Keratinocyte (primary cell): ENCODE data around the gene NALF2. TPM values are rescaled to one million over a fixed set of nuclear protein-coding genes. Genes with fewer than 3 reads are reported as not detected.

Experiments
- DNase-seq: peaks from one replicate; pipeline ENCODE4 v3.0.0-alpha.2; 2011; ENCODE audit warnings: low read depth, missing footprints, low spot score
- FAIRE-seq: peaks from 2 replicates; lab custom pipeline; 2011; peaks lifted over from hg19 to GRCh38; lab: Jason Lieb, UNC
- H2AFZ ChIP-seq: 2 replicates; pipeline ENCODE4 v1.6.0; 2012; ENCODE audit warnings: low read length, control low read depth, inconsistent platforms; ENCODE audit not compliant: control insufficient read depth
- H3K27ac ChIP-seq: 2 replicates; pipeline ENCODE4 v1.5.1; 2011; ENCODE audit warnings: low read length; ENCODE audit not compliant: control insufficient read depth, insufficient read depth
- H3K27me3 ChIP-seq: 3 replicates; pipeline ENCODE4 v1.6.0; 2011; ENCODE audit warnings: low read length; ENCODE audit not compliant: control insufficient read depth, insufficient read depth; ENCODE audit errors: extremely low read depth
- H3K36me3 ChIP-seq, 2 experiments: 2 replicates in 1 of 2; 3 replicates in 1 of 2; pipeline ENCODE4 v1.5.1; 2011; ENCODE audit warnings: low read length in 2 of 2, mild to moderate bottlenecking in 1 of 2; ENCODE audit not compliant: control insufficient read depth in 2 of 2, insufficient read depth in 2 of 2; ENCODE audit errors: extremely low read depth in 1 of 2
- H3K4me1 ChIP-seq: 3 replicates; pipeline ENCODE4 v1.5.1; 2011; ENCODE audit warnings: low read length; ENCODE audit not compliant: control insufficient read depth, insufficient read depth; ENCODE audit errors: extremely low read depth
- H3K4me2 ChIP-seq: 3 replicates; pipeline ENCODE4 v1.6.0; 2011; ENCODE audit warnings: low read depth, low read length; ENCODE audit not compliant: control insufficient read depth, insufficient read depth; ENCODE audit errors: extremely low read depth
- H3K4me3 ChIP-seq, 3 experiments: fragments of 200-600 bp in 1 of 3; sonication (generic) in 1 of 3; 2 replicates in 2 of 3; 3 replicates in 1 of 3; pipeline ENCODE4 v1.5.1; 2011 to 2016; ENCODE audit warnings: low read length in 3 of 3, mild to moderate bottlenecking in 3 of 3, control low read depth in 2 of 3, inconsistent platforms in 1 of 3, low read depth in 1 of 3, mixed read lengths in 1 of 3, mixed run types in 1 of 3, moderate library complexity in 1 of 3; ENCODE audit not compliant: control insufficient read depth in 2 of 3, insufficient read depth in 2 of 3; ENCODE audit errors: extremely low read depth in 1 of 3
- H3K79me2 ChIP-seq: 2 replicates; pipeline ENCODE4 v1.6.0; 2012; ENCODE audit warnings: low read length; ENCODE audit not compliant: control insufficient read depth, insufficient read depth
- H3K9ac ChIP-seq: 3 replicates; pipeline ENCODE4 v1.6.0; 2011; ENCODE audit warnings: low read length; ENCODE audit not compliant: control insufficient read depth, insufficient read depth; ENCODE audit errors: extremely low read depth
- H3K9me1 ChIP-seq: 3 replicates; pipeline ENCODE4 v1.6.0; 2011; ENCODE audit warnings: low read length; ENCODE audit not compliant: control insufficient read depth, insufficient read depth; ENCODE audit errors: extremely low read depth
- H3K9me3 ChIP-seq: 2 replicates; pipeline ENCODE4 v1.5.1; 2012; ENCODE audit warnings: low read depth, low read length; ENCODE audit not compliant: control insufficient read depth
- H4K20me1 ChIP-seq: 3 replicates; pipeline ENCODE4 v1.6.0; 2011; ENCODE audit warnings: low read length; ENCODE audit not compliant: control insufficient read depth, insufficient read depth; ENCODE audit errors: extremely low read depth
- CTCF ChIP-seq, 3 experiments: IDR thresholded peaks in 1 of 3; conservative IDR thresholded peaks in 1 of 3; optimal IDR thresholded peaks in 1 of 3; 2 replicates in 2 of 3; 3 replicates in 1 of 3; pipeline versions ENCODE3 to v1.5.1; 2011; ENCODE audit warnings: low read length in 3 of 3, mild to moderate bottlenecking in 3 of 3, moderate library complexity in 2 of 3, control low read depth in 1 of 3, inconsistent platforms in 1 of 3; ENCODE audit not compliant: insufficient read depth in 2 of 3; ENCODE audit errors: extremely low read depth in 1 of 3
- EZH2 ChIP-seq: IDR thresholded peaks from one replicate; pipeline ENCODE4 v1.6.1; 2012; ENCODE audit warnings: inconsistent platforms, mild to moderate bottlenecking, low read length, moderate library complexity
- dilution Hi-C: fragments of 300-500 bp; cut with MboI; formaldehyde crosslinking; loops from one replicate; pipeline ENCODE4 v1.7.0; 2020; ENCODE audit warnings: low sequenced_read_pairs; ENCODE audit not compliant: extremely low pct_ligation_motif_present
- polyA plus RNA-seq, 5 experiments: library from polyadenylated mRNA; depleted of rRNA in 3 of 5; stranded (reverse) in 3 of 5; stranded (forward) in 1 of 5; unstranded in 1 of 5; fragments of >200 nt; gene quantifications; 1 replicate in 1 of 5; 2 replicates in 3 of 5; 3 replicates in 1 of 5; pipeline versions ENCODE4 v1.2.1 to v1.2.3, GENCODE V29; 2011 to 2012; ENCODE audit warnings: missing spikeins in 2 of 5, low read depth in 1 of 5, low replicate concordance in 1 of 5

Gene NALF2
- polyA plus RNA-seq, 1 donor (not counting 4 experiments of a cell fraction or from before 2014, with no cell fraction given): 2.5 TPM

- Histone ChIP-seq H4K20me1 (no peaks in the 10 kb centered on the region), H3K4me1 (no peaks in the 10 kb centered on the region), H3K9ac (no peak overlapping the region), H3K4me2 (no peak overlapping the region), H3K27ac (no peak overlapping the region), H3K36me3 (no peaks in the 10 kb centered on the region), H3K9me1 (no peaks in the 10 kb centered on the region), H2AFZ (no peak overlapping the region), H3K79me2 (no peaks in the 10 kb centered on the region), H3K27me3 (no peaks in the 10 kb centered on the region), H3K4me3 (no peak overlapping the region), H3K9me3 (no peaks in the 10 kb centered on the region)
- dilution Hi-C loops: no loop called here
- DNase-seq: no peak
- TF ChIP-seq CTCF (optimal IDR thresholded peaks at IDR 0.05 in 1 of 3, IDR thresholded peaks at IDR 0.05 in 1 of 3, conservative IDR thresholded peaks at IDR 0.05 in 1 of 3; ENCODE audit: extremely low read depth in 1 of 3, insufficient read depth in 2 of 3, low read length in 3 of 3) (no peak), EZH2 (no peak)
- FAIRE-seq: no peak
Measured at GRCh38 chrX:69546978-69547377, 42.9 kb downstream of the NALF2 start.

DNA sequence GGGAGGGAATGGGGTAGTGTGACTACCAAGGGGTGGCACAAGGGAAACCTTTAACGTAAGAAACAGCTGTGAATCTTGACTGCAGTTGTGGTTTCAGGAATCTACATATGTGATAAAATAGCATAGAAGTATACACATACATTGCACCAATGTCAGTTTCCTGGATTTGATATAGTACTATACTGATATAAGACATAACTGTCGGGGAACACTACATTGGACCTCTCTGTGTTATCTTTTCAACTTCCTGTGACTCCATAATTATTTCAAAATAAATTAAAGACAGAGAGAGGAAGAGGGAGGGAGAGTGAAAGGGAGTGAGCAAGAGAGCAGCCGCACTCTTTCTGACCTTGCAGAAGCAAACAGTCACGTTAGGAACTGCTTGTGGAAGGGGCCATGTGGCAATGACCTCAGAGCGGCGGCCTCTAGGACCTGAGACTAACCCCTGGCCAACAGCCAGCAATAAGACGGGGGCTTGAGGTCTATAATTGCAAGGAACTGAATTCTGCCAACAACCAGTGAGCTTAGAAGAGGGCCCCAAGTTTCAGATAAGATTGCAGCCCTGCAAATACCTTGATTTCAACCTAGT, 47.4 kb downstream of the NALF2 start:
- Histone ChIP-seq H3K27ac (no peak overlapping the region), H3K79me2 (no peaks in the 10 kb centered on the region), H3K4me1 (no peaks in the 10 kb centered on the region), H3K4me2 (no peak overlapping the region), H3K9me3 (no peaks in the 10 kb centered on the region), H3K36me3 (no peaks in the 10 kb centered on the region), H3K9ac (no peak overlapping the region), H2AFZ (no peak overlapping the region), H3K27me3 (no peaks in the 10 kb centered on the region), H4K20me1 (no peaks in the 10 kb centered on the region), H3K4me3 (no peak overlapping the region), H3K9me1 (no peaks in the 10 kb centered on the region)
- DNase-seq: no peak
- dilution Hi-C loops: no loop called here
- TF ChIP-seq EZH2 (no peak), CTCF (optimal IDR thresholded peaks at IDR 0.05 in 1 of 3, IDR thresholded peaks at IDR 0.05 in 1 of 3, conservative IDR thresholded peaks at IDR 0.05 in 1 of 3; ENCODE audit: extremely low read depth in 1 of 3, insufficient read depth in 2 of 3, low read length in 3 of 3) (no peak)
- no peak for FAIRE-seq
